SK-N-SH (cell line): ENCODE results near the gene CSKMT. TPM values are rescaled to one million over a fixed set of nuclear protein-coding genes. Genes with fewer than 3 reads are reported as not detected.
A peak's percentile ranks its signal among the peaks of the same experiment; 100 is the strongest.

Source experiments
- CTCF ChIA-PET: fragments of 300-600, 350-600 bp; formaldehyde crosslinking; extraction: SDS; loops from one replicate; lab custom pipeline; 2021; lab: Yijun Ruan, JAX
- POLR2A ChIA-PET: fragments of 350-600 bp; sonication (Branson Sonifier 250); formaldehyde crosslinking; extraction: SDS; loops from one replicate; lab custom pipeline; 2020; ENCODE audit warnings: antibody characterized with exemption, inconsistent platforms; lab: Yijun Ruan, JAX
- DNase-seq: peaks from one replicate; pipeline ENCODE4 v3.0.0; 2012
- H2AFZ ChIP-seq: fragments of 200-600 bp; sonication (generic); 2 replicates; pipeline ENCODE4 v1.8.1; 2016; ENCODE audit warnings: antibody characterized with exemption, mild to moderate bottlenecking, low read depth
- H3F3A ChIP-seq: fragments of 200-600 bp; sonication (generic); replicated peaks from 2 replicates; pipeline ENCODE3; 2016; ENCODE audit warnings: antibody characterized with exemption, mild to moderate bottlenecking; ENCODE audit not compliant: insufficient read depth
- H3K27ac ChIP-seq, 2 experiments: fragments of 200-500 bp in 1 of 2; fragments of 200-600 bp in 1 of 2; sonication (Bioruptor generic) in 1 of 2; sonication (generic), shearing (Covaris generic) in 1 of 2; 2 replicates each; pipeline versions ENCODE4 v1.5.1 to v1.6.1; 2014 to 2016; ENCODE audit warnings: low read depth in 2 of 2, inconsistent platforms in 1 of 2, low read length in 1 of 2, mild to moderate bottlenecking in 1 of 2, mixed read lengths in 1 of 2
- H3K27me3 ChIP-seq: fragments of 200-600 bp; sonication (generic), shearing (Covaris generic); 2 replicates; pipeline ENCODE4 v1.6.1; 2016; ENCODE audit warnings: mixed run types; ENCODE audit not compliant: insufficient read depth
- H3K36me3 ChIP-seq, 2 experiments: fragments of 200-500 bp in 1 of 2; fragments of 200-600 bp in 1 of 2; sonication (Bioruptor generic) in 1 of 2; sonication (generic) in 1 of 2; replicated peaks in 1 of 2; 2 replicates each; pipeline versions ENCODE3 to v1.5.1; 2014 to 2016; ENCODE audit warnings: low read length in 1 of 2, mild to moderate bottlenecking in 1 of 2; ENCODE audit not compliant: insufficient read depth in 2 of 2, control insufficient read depth in 1 of 2
- H3K4me1 ChIP-seq, 2 experiments: fragments of 200-500 bp in 1 of 2; fragments of 200-600 bp in 1 of 2; sonication (Bioruptor generic) in 1 of 2; sonication (generic), shearing (Covaris generic) in 1 of 2; 2 replicates each; pipeline versions ENCODE4 v1.5.1 to v1.6.1; 2014 to 2016; ENCODE audit warnings: low read depth in 1 of 2, low read length in 1 of 2, mixed run types in 1 of 2; ENCODE audit not compliant: insufficient read depth in 2 of 2, control insufficient read depth in 1 of 2
- H3K4me2 ChIP-seq: fragments of 200-600 bp; sonication (generic), shearing (Covaris generic); 2 replicates; pipeline ENCODE4 v1.6.1; 2017; ENCODE audit warnings: mixed run types
- H3K4me3 ChIP-seq, 2 experiments: fragments of 200-500 bp in 1 of 2; fragments of 200-600 bp in 1 of 2; sonication (Bioruptor generic) in 1 of 2; sonication (generic), shearing (Covaris generic) in 1 of 2; 2 replicates each; pipeline versions ENCODE4 v1.5.1 to v1.8.1; 2014 to 2016; ENCODE audit warnings: low read depth in 2 of 2, inconsistent platforms in 1 of 2, low read length in 1 of 2, mild to moderate bottlenecking in 1 of 2, mixed read lengths in 1 of 2, moderate library complexity in 1 of 2
- H3K79me2 ChIP-seq: fragments of 200-600 bp; sonication (generic); 2 replicates; pipeline ENCODE4 v1.8.1; 2017; ENCODE audit warnings: mild to moderate bottlenecking; ENCODE audit not compliant: insufficient read depth
- H3K9ac ChIP-seq: fragments of 200-600 bp; sonication (generic); 2 replicates; pipeline ENCODE4 v1.6.1; 2017; ENCODE audit warnings: mixed run types
- H3K9me2 ChIP-seq: fragments of 200-600 bp; sonication (generic); 2 replicates; pipeline ENCODE4 v1.6.1; 2017; ENCODE audit warnings: mixed run types
- H3K9me3 ChIP-seq: fragments of 200-600 bp; sonication (generic); 2 replicates; pipeline ENCODE4 v1.6.1; 2017; ENCODE audit warnings: mixed run types, mild to moderate bottlenecking, moderate library complexity
- H4K20me1 ChIP-seq: fragments of 200-600 bp; sonication (generic); 2 replicates; pipeline ENCODE4 v1.6.1; 2017; ENCODE audit warnings: mild to moderate bottlenecking, mixed run types; ENCODE audit not compliant: insufficient read depth
- CHD2 ChIP-seq: fragments of 150-350 bp; IDR thresholded peaks from 2 replicates; pipeline ENCODE4 v1.6.1; 2018; ENCODE audit warnings: low read length; ENCODE audit not compliant: partially characterized antibody
- EP300 ChIP-seq, 2 experiments: IDR thresholded peaks; 2 replicates each; pipeline versions ENCODE4 v1.4.0 to v1.6.1; 2012; ENCODE audit warnings: borderline replicate concordance in 1 of 2, low read depth in 1 of 2, low read length in 1 of 2
- EZH2phosphoT487 ChIP-seq: fragments of 200-600 bp; sonication (generic); IDR thresholded peaks from 2 replicates; pipeline ENCODE4 v1.6.1; 2017; ENCODE audit warnings: low read depth, mixed run types, mild to moderate bottlenecking, antibody characterized with exemption, moderate library complexity, borderline replicate concordance
- FOXM1 ChIP-seq: IDR thresholded peaks from 2 replicates; pipeline ENCODE4 v1.4.0; 2012; ENCODE audit warnings: low read depth, mild to moderate bottlenecking
- GABPA ChIP-seq: IDR thresholded peaks from 2 replicates; pipeline ENCODE4 v1.4.0; 2012; ENCODE audit warnings: low read depth, mild to moderate bottlenecking
- JUND ChIP-seq: IDR thresholded peaks from 2 replicates; pipeline ENCODE4 v1.4.0; 2012
- MEF2A ChIP-seq: IDR thresholded peaks from 2 replicates; pipeline ENCODE4 v1.4.0; 2012; ENCODE audit warnings: low read depth, borderline replicate concordance
- MXI1 ChIP-seq: IDR thresholded peaks from 2 replicates; pipeline ENCODE4 v1.6.1; 2012; ENCODE audit warnings: mild to moderate bottlenecking, low read depth, low read length, improper control_type of control experiment
- NFIC ChIP-seq: IDR thresholded peaks from 2 replicates; pipeline ENCODE4 v1.4.0; 2012; ENCODE audit warnings: borderline replicate concordance
- NRF1 ChIP-seq: IDR thresholded peaks from 2 replicates; pipeline ENCODE4 v1.6.1; 2012; ENCODE audit warnings: low read depth, mild to moderate bottlenecking, low read length
- POLR2AphosphoS5 ChIP-seq: IDR thresholded peaks from 2 replicates; pipeline ENCODE4 v1.6.1; 2012; ENCODE audit warnings: low read depth, low read length
- RAD21 ChIP-seq: IDR thresholded peaks from 2 replicates; pipeline ENCODE4 v1.6.1; 2012; ENCODE audit warnings: mild to moderate bottlenecking, low read length
- RCOR1 ChIP-seq: fragments of 150-350 bp; IDR thresholded peaks from 2 replicates; pipeline ENCODE4 v1.6.1; 2017; ENCODE audit warnings: antibody characterized with exemption, low read length
- TAF1 ChIP-seq: IDR thresholded peaks from 2 replicates; pipeline ENCODE4 v1.6.1; 2012; ENCODE audit warnings: low read depth, mild to moderate bottlenecking, low read length, moderate library complexity, borderline replicate concordance
- TCF12 ChIP-seq: IDR thresholded peaks from 2 replicates; pipeline ENCODE4 v1.4.0; 2012
- WGBS: methylation state at CpG from one replicate; pipeline ENCODE4 v1.1.6; 2017; ENCODE audit warnings: low lambda C conversion rate; 5-methylcytosine and 5-hydroxymethylcytosine counted together
- polyA plus RNA-seq, 3 experiments: library from polyadenylated mRNA; depleted of rRNA; stranded (reverse); fragments of >200 nt; gene quantifications; 2 replicates each; pipeline ENCODE4 v1.2.3, GENCODE V29; 2012
- TF ChIP-seq, protein P1 (sequence below): fragments of 150-350 bp; IDR thresholded peaks from 2 replicates; pipeline ENCODE4 v1.6.1; 2017; ENCODE audit warnings: antibody characterized with exemption, low read length, low read depth, borderline replicate concordance
- TF ChIP-seq, protein P2 (sequence below): fragments of 200-600 bp; sonication (generic); IDR thresholded peaks from 2 replicates; pipeline ENCODE4 v1.6.1; 2017; ENCODE audit warnings: antibody characterized with exemption, mild to moderate bottlenecking, moderate library complexity
- TF ChIP-seq, protein P3 (sequence below): IDR thresholded peaks from 2 replicates; pipeline ENCODE4 v1.6.1; 2012; ENCODE audit warnings: mild to moderate bottlenecking, low read depth, low read length, moderate library complexity
- TF ChIP-seq, protein P4 (sequence below): IDR thresholded peaks from 2 replicates; pipeline ENCODE4; 2012
- TF ChIP-seq, protein P5 (sequence below): IDR thresholded peaks from 2 replicates; pipeline ENCODE4 v1.4.0; 2012; ENCODE audit warnings: low read depth
- TF ChIP-seq, protein P6 (sequence below): fragments of 150-350 bp; IDR thresholded peaks from 2 replicates; pipeline ENCODE4 v1.6.1; 2016; ENCODE audit warnings: mild to moderate bottlenecking, low read depth, low read length

Gene CSKMT
- polyA plus RNA-seq, 1 of the 3 experiments (the other 2 are of a cell fraction): 11.1 TPM

DNA sequence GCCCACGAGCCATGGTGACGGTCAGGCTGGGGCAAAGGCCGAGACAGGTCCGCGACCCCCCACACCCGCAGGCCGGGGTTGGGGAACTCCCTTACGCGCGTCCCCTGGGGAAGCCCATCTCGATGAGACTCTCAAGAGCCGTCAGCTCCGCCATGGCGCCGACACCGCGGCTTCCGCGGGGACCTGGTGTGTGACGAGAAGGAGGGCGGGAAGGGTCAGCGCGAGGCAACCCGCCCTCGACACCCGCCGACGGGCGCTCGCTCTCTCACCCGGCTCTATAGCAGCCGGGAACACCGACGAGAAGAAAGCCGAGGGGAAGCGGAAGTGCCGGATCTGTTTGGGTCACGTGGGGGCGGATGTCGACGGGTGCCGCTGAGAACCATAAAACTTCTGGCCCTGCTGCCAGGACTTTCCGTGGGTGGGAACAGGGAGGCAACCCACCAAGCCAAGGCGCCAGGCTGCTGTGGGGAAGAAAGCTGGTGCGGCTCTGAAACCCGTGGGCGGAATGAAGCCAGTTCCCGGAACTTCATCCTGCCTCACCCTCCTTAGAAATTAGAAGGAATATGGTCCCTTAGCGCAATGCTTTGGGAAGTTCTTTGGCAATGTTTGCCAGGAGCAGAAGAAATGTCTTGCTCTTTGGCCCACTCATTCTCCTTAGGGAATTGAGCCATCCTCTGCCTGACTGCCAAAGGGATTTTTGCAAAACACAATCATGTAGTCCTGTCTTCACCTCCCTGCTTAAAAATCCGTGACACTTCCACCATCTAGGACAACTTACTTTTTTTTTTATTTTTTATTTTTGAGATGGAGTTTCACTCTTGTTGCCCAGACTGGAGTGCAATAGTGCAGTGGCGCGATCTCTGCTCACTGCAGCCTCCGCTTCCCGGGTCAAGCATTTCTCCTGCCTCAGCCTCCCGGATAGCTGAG is 13.9 kb downstream of the CSKMT start, which contains the start of gene UBXN1 (continued):
- TF ChIP-seq TAF1 (peak; percentile 78; the same call in 1 of the 2 replicates), MXI1 (peak; percentile 88)
- TF ChIP-seq, protein P1, sequence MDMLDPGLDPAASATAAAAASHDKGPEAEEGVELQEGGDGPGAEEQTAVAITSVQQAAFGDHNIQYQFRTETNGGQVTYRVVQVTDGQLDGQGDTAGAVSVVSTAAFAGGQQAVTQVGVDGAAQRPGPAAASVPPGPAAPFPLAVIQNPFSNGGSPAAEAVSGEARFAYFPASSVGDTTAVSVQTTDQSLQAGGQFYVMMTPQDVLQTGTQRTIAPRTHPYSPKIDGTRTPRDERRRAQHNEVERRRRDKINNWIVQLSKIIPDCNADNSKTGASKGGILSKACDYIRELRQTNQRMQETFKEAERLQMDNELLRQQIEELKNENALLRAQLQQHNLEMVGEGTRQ: peak; percentile 90

DNA sequence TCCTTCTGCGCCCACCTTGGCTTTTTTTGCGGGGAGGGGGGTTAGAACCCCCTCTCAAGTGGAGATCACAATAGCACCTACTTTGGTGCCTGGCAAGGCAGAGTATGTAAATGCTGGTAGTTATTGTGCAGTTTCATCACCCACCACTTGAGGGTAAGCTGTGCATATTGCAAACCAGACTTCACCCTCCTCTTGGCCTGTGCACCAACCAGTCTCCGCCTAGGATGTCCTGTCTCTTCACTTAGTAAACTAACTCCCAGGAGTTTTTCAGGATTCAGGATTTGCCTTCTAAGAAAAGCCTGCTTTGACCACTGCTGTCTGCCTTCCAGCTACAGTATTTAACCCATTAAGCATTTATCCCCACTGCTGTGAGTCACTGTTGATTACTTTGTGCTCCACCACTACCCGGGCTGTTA is 15.7 kb downstream of the CSKMT start:
- H2AFZ ChIP-seq: peak overlapping the region; percentile 79
- CTCF ChIA-PET: interaction anchor here (0.6 to 3.7 kb wide), 26 partner anchors 8 to 301 kb away, joined by 3 to 31 read pairs (median 4); partner anchors contain the start of genes B3GAT3, C11orf98, CSKMT and EML3
- TF ChIP-seq NFIC (no peak), EP300 (IDR thresholded peaks at IDR 0.05; ENCODE audit: borderline replicate concordance in 1 of 2, low read depth in 1 of 2, low read length in 1 of 2) (no peak), MEF2A (no peak), TCF12 (no peak), RCOR1 (no peak), JUND (no peak), GABPA (no peak), POLR2AphosphoS5 (no peak), MXI1 (no peak), NRF1 (no peak), CHD2 (no peak), RAD21 (peak; percentile 74), FOXM1 (no peak), EZH2phosphoT487 (no peak)
- TF ChIP-seq, protein P2, sequence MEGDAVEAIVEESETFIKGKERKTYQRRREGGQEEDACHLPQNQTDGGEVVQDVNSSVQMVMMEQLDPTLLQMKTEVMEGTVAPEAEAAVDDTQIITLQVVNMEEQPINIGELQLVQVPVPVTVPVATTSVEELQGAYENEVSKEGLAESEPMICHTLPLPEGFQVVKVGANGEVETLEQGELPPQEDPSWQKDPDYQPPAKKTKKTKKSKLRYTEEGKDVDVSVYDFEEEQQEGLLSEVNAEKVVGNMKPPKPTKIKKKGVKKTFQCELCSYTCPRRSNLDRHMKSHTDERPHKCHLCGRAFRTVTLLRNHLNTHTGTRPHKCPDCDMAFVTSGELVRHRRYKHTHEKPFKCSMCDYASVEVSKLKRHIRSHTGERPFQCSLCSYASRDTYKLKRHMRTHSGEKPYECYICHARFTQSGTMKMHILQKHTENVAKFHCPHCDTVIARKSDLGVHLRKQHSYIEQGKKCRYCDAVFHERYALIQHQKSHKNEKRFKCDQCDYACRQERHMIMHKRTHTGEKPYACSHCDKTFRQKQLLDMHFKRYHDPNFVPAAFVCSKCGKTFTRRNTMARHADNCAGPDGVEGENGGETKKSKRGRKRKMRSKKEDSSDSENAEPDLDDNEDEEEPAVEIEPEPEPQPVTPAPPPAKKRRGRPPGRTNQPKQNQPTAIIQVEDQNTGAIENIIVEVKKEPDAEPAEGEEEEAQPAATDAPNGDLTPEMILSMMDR: peak; percentile 64
- TF ChIP-seq, protein P3, sequence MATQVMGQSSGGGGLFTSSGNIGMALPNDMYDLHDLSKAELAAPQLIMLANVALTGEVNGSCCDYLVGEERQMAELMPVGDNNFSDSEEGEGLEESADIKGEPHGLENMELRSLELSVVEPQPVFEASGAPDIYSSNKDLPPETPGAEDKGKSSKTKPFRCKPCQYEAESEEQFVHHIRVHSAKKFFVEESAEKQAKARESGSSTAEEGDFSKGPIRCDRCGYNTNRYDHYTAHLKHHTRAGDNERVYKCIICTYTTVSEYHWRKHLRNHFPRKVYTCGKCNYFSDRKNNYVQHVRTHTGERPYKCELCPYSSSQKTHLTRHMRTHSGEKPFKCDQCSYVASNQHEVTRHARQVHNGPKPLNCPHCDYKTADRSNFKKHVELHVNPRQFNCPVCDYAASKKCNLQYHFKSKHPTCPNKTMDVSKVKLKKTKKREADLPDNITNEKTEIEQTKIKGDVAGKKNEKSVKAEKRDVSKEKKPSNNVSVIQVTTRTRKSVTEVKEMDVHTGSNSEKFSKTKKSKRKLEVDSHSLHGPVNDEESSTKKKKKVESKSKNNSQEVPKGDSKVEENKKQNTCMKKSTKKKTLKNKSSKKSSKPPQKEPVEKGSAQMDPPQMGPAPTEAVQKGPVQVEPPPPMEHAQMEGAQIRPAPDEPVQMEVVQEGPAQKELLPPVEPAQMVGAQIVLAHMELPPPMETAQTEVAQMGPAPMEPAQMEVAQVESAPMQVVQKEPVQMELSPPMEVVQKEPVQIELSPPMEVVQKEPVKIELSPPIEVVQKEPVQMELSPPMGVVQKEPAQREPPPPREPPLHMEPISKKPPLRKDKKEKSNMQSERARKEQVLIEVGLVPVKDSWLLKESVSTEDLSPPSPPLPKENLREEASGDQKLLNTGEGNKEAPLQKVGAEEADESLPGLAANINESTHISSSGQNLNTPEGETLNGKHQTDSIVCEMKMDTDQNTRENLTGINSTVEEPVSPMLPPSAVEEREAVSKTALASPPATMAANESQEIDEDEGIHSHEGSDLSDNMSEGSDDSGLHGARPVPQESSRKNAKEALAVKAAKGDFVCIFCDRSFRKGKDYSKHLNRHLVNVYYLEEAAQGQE: no peak
- TF ChIP-seq, protein P4, sequence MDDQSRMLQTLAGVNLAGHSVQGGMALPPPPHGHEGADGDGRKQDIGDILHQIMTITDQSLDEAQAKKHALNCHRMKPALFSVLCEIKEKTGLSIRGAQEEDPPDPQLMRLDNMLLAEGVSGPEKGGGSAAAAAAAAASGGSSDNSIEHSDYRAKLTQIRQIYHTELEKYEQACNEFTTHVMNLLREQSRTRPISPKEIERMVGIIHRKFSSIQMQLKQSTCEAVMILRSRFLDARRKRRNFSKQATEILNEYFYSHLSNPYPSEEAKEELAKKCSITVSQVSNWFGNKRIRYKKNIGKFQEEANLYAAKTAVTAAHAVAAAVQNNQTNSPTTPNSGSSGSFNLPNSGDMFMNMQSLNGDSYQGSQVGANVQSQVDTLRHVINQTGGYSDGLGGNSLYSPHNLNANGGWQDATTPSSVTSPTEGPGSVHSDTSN: no peak
- TF ChIP-seq, protein P5, sequence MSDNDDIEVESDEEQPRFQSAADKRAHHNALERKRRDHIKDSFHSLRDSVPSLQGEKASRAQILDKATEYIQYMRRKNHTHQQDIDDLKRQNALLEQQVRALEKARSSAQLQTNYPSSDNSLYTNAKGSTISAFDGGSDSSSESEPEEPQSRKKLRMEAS: no peak
- TF ChIP-seq, protein P6, sequence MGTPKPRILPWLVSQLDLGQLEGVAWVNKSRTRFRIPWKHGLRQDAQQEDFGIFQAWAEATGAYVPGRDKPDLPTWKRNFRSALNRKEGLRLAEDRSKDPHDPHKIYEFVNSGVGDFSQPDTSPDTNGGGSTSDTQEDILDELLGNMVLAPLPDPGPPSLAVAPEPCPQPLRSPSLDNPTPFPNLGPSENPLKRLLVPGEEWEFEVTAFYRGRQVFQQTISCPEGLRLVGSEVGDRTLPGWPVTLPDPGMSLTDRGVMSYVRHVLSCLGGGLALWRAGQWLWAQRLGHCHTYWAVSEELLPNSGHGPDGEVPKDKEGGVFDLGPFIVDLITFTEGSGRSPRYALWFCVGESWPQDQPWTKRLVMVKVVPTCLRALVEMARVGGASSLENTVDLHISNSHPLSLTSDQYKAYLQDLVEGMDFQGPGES: no peak

More for the DNA sequence above, 15.7 kb downstream of the CSKMT start:
- no peaks in the 10 kb centered on the region for H4K20me1 ChIP-seq
- H3K4me3 ChIP-seq: no peak overlapping the region
- no peaks in the 10 kb centered on the region for H3K9me3 ChIP-seq
- peaks cover 30% of the 10 kb centered on the region for H3F3A ChIP-seq
- H3K4me2 ChIP-seq: no peak overlapping the region
- H3K79me2 ChIP-seq: peaks cover 32% of the 10 kb centered on the region
- H3K27ac ChIP-seq: peak overlapping the region; percentile 18 to 52; a peak in 2 of 4 replicates
- no peaks in the 10 kb centered on the region for H3K9me2 ChIP-seq
- H3K9ac ChIP-seq: no peak overlapping the region
- peaks cover 17 to 19% of the 10 kb centered on the region in 2 experiments for H3K36me3 ChIP-seq
- POLR2A ChIA-PET: interaction anchor here (0.6 to 2.0 kb wide), 8 partner anchors 9 to 160 kb away, joined by 3 to 11 read pairs (median 4); partner anchors contain the start of genes C11orf98, CSKMT, LBHD1 and UQCC3
- peak; percentile 71 for DNase-seq
- peaks cover 11 to 15% of the 10 kb centered on the region in 2 experiments; a peak in 3 of 4 replicates for H3K4me1 ChIP-seq
- 52% methylated on average over 4 of the region's 4 CpGs for WGBS
- no peaks in the 10 kb centered on the region for H3K27me3 ChIP-seq
